Measurements from ENCODE around the gene BCR. TPM values are rescaled to one million over a fixed set of nuclear protein-coding genes. Genes with fewer than 3 reads are reported as not detected.

BCR gene
- total and polyA plus RNA-seq, 2 of the 8 experiments (the other 6 are each of a cell fraction or from before 2014, with no cell fraction given), result 66.7 to 130 TPM

GRCh38 chr22:23211622-23212021, 31.3 kb downstream of the BCR start:
- H3K4me2 ChIP-seq (ENCODE audit: insufficient read depth in 1 of 2, low read depth in 2 of 2, low read length in 2 of 2), result no peak overlapping the region

More at GRCh38 chr22:23211622-23212021, 31.3 kb downstream of the BCR start:
- DNase-seq (ENCODE audit: low read depth in 1 of 2, low spot score in 2 of 2) (no peak), FAIRE-seq (no peak)
- Histone ChIP-seq H3K9me3 (ENCODE audit: insufficient read depth in 2 of 2, low read depth in 1 of 2, low read length in 1 of 2) (no peaks in the 10 kb centered on the region), H2BK12ac (ENCODE audit: low read depth, low read length) (no peak overlapping the region), H4K91ac (replicated peaks; ENCODE audit: insufficient read length, low read length) (no peak overlapping the region), H3K79me2 (ENCODE audit: control insufficient read depth in 1 of 2, insufficient read depth in 2 of 2, low read length in 2 of 2) (peaks cover 34 to 95% of the 10 kb centered on the region in 2 experiments), H3K27me3 (replicated peaks in 1 of 4; ENCODE audit: control insufficient read depth in 3 of 4, extremely low read depth in 1 of 4, insufficient read depth in 3 of 4, low read length in 3 of 4) (no peaks in the 10 kb centered on the region), H3K14ac (ENCODE audit: insufficient read length) (no peak overlapping the region), H3K36me3 (ENCODE audit: control insufficient read depth in 2 of 4, insufficient read depth in 4 of 4, low read length in 3 of 4) (peaks cover 0 to 2% (median 0%) of the 10 kb centered on the region in 4 experiments; a peak in 1 of 8 replicates), H2AFZ (ENCODE audit: low read length) (no peak overlapping the region), H4K20me1 (replicated peaks in 1 of 2; ENCODE audit: control insufficient read depth in 1 of 2, insufficient read depth in 2 of 2, low read length in 2 of 2) (peaks cover 16 to 46% of the 10 kb centered on the region in 2 experiments), H2BK5ac (ENCODE audit: low read depth, low read length) (no peak overlapping the region; the same call in 1 of the 2 replicates), H3K4me3 (ENCODE audit: extremely low read depth in 1 of 4, insufficient read depth in 2 of 4, low read depth in 3 of 4, low read length in 4 of 4) (no peak overlapping the region), H3K79me1 (ENCODE audit: low read depth, low read length) (peaks cover 27% of the 10 kb centered on the region), H3K4ac (replicated peaks; ENCODE audit: insufficient read length, low read depth, low read length) (no peak overlapping the region), H3K23ac (ENCODE audit: insufficient read length) (no peak overlapping the region), H3K4me1 (replicated peaks in 1 of 4; ENCODE audit: control insufficient read depth in 3 of 4, insufficient read depth in 4 of 4, low read length in 3 of 4) (peaks cover 0 to 4% (median 0%) of the 10 kb centered on the region in 4 experiments; a peak in 3 of 7 replicates), H3K56ac (replicated peaks; ENCODE audit: insufficient read length, low read depth, low read length) (no peak overlapping the region), H2BK20ac (ENCODE audit: low read length) (no peak overlapping the region), H4K8ac (ENCODE audit: extremely low read depth, insufficient read depth, low read length) (no peak overlapping the region), H3K23me2 (ENCODE audit: low read depth, low read length) (peaks cover 1% of the 10 kb centered on the region; the same call in 1 of the 2 replicates), H3K9ac (replicated peaks in 1 of 4; ENCODE audit: extremely low read depth in 1 of 4, low read depth in 3 of 4, low read length in 3 of 4) (no peak overlapping the region), H2BK120ac (replicated peaks; ENCODE audit: low read depth, low read length) (no peak overlapping the region), H3K27ac (ENCODE audit: low read depth, low read length) (no peak overlapping the region), H3K18ac (ENCODE audit: extremely low read depth, low read length) (no peak overlapping the region), H4K5ac (ENCODE audit: insufficient read length, low read depth, low read length) (no peak overlapping the region), H2BK15ac (ENCODE audit: low read length) (no peak overlapping the region), H2AK5ac (ENCODE audit: low read depth, low read length) (no peak overlapping the region)
- CTCF ChIA-PET (ENCODE audit: partially characterized antibody), result interaction anchor here (0.8 to 1.4 kb wide), 4 partner anchors 31 to 59 kb away, joined by 3 read pairs; no protein-coding TSS in a partner anchor
- POLR2A ChIA-PET (ENCODE audit: partially characterized antibody), result interaction anchor here (0.6 to 3.5 kb wide), 3 partner anchors 14 to 32 kb away, joined by 3 to 10 read pairs (median 5); no protein-coding TSS in a partner anchor
- no peak for TF ChIP-seq POLR2A (IDR thresholded peaks at IDR 0.05; ENCODE audit: control extremely low read depth in 1 of 2, low read depth in 2 of 2, low read length in 2 of 2)
- no peak for TF ChIP-seq ASH2L (IDR thresholded peaks at IDR 0.05; ENCODE audit: low read length)
- no peak for TF ChIP-seq FOSL1 (IDR thresholded peaks at IDR 0.05; ENCODE audit: insufficient read depth, low read depth, low read length)
- no peak for TF ChIP-seq EP300 (IDR thresholded peaks at IDR 0.05; ENCODE audit: borderline replicate concordance in 1 of 2, low read depth in 2 of 2, low read length in 2 of 2)
- no peak for TF ChIP-seq RAD21 (IDR thresholded peaks at IDR 0.05 in 1 of 2, conservative IDR thresholded peaks at IDR 0.05 in 1 of 2; ENCODE audit: low read depth in 2 of 2, low read length in 2 of 2)
- 80% methylated on average over 3 of the region's 3 CpGs; no CpG with 5 or more reads in 1 of the 2 experiments for WGBS, 2 experiments (ENCODE audit: extremely low coverage in 1 of 2, insufficient coverage in 1 of 2, insufficient read length in 1 of 2, insufficient replicate concordance in 2 of 2, low coverage in 1 of 2, low lambda C conversion rate in 2 of 2, missing lambda C conversion rate in 1 of 2)

Measured in H1 (cell line).